ENCODE data around the gene NCLN.
"Not testable (repeated sequence)": the region's sequence is repeated elsewhere in the genome, so short reads cannot be mapped to it uniquely, and the experiment has no call there.

The NCLN gene

GRCh38 chr19:3216874-3217273, 31.1 kb downstream of the NCLN start:
- Histone ChIP-seq H3K36me3 (ENCODE audit: control insufficient read depth in 4 of 4, insufficient read depth in 4 of 4, low read length in 3 of 4) (no peaks in the 10 kb centered on the region), H3K27me3 (replicated peaks in 2 of 5; ENCODE audit: control insufficient read depth in 4 of 5, insufficient read depth in 5 of 5, low read length in 4 of 5) (no peaks in the 10 kb centered on the region), H3K9me3 (ENCODE audit: control extremely low read depth in 1 of 5, control insufficient read depth in 4 of 5, insufficient read depth in 2 of 5, low read depth in 1 of 5, low read length in 4 of 5) (no peaks in the 10 kb centered on the region), H3K4me3 (ENCODE audit: control insufficient read depth in 1 of 7, extremely low read depth in 1 of 7, insufficient read depth in 4 of 7, low read depth in 2 of 7, low read length in 6 of 7) (no peak overlapping the region), H3K4me1 (ENCODE audit: control extremely low read depth in 1 of 4, control insufficient read depth in 4 of 4, insufficient read depth in 4 of 4, low read length in 3 of 4) (no peaks in the 10 kb centered on the region), H3K27ac (ENCODE audit: insufficient read depth in 1 of 2, low read depth in 1 of 2, low read length in 2 of 2, poor library complexity in 1 of 2, severe bottlenecking in 2 of 2) (no peak overlapping the region)
- ChIA-PET CTCF (no interaction called here), POLR2A (no interaction called here)
- no peak for DNase-seq
- WGBS (ENCODE audit: insufficient coverage) = 70% methylated on average over 1 of the region's 5 CpGs

- DNase-seq = no peak
Observed at GRCh38 chr19:3220576-3220975, 34.8 kb downstream of the NCLN start.

GRCh38 chr19:3221576-3221975, 35.8 kb downstream of the NCLN start:
- DNase-seq; H3K36me3 ChIP-seq (ENCODE audit: control insufficient read depth in 4 of 4, insufficient read depth in 4 of 4, low read length in 3 of 4); H3K9me3 ChIP-seq (ENCODE audit: control extremely low read depth in 1 of 5, control insufficient read depth in 4 of 5, insufficient read depth in 2 of 5, low read depth in 1 of 5, low read length in 4 of 5); POLR2A ChIA-PET; H3K27ac ChIP-seq (ENCODE audit: insufficient read depth in 1 of 2, low read depth in 1 of 2, low read length in 2 of 2, poor library complexity in 1 of 2, severe bottlenecking in 2 of 2); H3K4me1 ChIP-seq (ENCODE audit: control extremely low read depth in 1 of 4, control insufficient read depth in 4 of 4, insufficient read depth in 4 of 4, low read length in 3 of 4); H3K4me3 ChIP-seq (ENCODE audit: control insufficient read depth in 1 of 7, extremely low read depth in 1 of 7, insufficient read depth in 4 of 7, low read depth in 2 of 7, low read length in 6 of 7): not testable (repeated sequence)
- WGBS (ENCODE audit: insufficient coverage) = 100% methylated on average over 2 of the region's 5 CpGs
- H3K27me3 ChIP-seq (replicated peaks in 2 of 5; ENCODE audit: control insufficient read depth in 4 of 5, insufficient read depth in 5 of 5, low read length in 4 of 5) = peaks cover 0 to 30% (median 6%) of the 10 kb centered on the region in 5 experiments
- CTCF ChIA-PET = interaction anchor here (2.0 kb wide), 1 partner anchor 13 kb away, joined by 4 read pairs; no protein-coding TSS in a partner anchor

More at GRCh38 chr19:3220576-3220975, 34.8 kb downstream of the NCLN start:
- no peak overlapping the region for H3K27ac ChIP-seq (ENCODE audit: insufficient read depth in 1 of 2, low read depth in 1 of 2, low read length in 2 of 2, poor library complexity in 1 of 2, severe bottlenecking in 2 of 2)
- H3K4me1 ChIP-seq (ENCODE audit: control extremely low read depth in 1 of 4, control insufficient read depth in 4 of 4, insufficient read depth in 4 of 4, low read length in 3 of 4) = peaks cover 0 to 4% (median 0%) of the 10 kb centered on the region in 4 experiments
- H3K9me3 ChIP-seq (ENCODE audit: control extremely low read depth in 1 of 5, control insufficient read depth in 4 of 5, insufficient read depth in 2 of 5, low read depth in 1 of 5, low read length in 4 of 5) = no peaks in the 10 kb centered on the region
- no peak overlapping the region for H3K4me3 ChIP-seq (ENCODE audit: control insufficient read depth in 1 of 7, extremely low read depth in 1 of 7, insufficient read depth in 4 of 7, low read depth in 2 of 7, low read length in 6 of 7)
- peaks cover 0 to 20% (median 6%) of the 10 kb centered on the region in 5 experiments for H3K27me3 ChIP-seq (replicated peaks in 2 of 5; ENCODE audit: control insufficient read depth in 4 of 5, insufficient read depth in 5 of 5, low read length in 4 of 5)
- POLR2A ChIA-PET = no interaction called here
- H3K36me3 ChIP-seq (ENCODE audit: control insufficient read depth in 4 of 4, insufficient read depth in 4 of 4, low read length in 3 of 4) = no peaks in the 10 kb centered on the region
- CTCF ChIA-PET = interaction anchor here (0.8 to 2.0 kb wide), 2 partner anchors 12 to 17 kb away, joined by 3 to 4 read pairs; no protein-coding TSS in a partner anchor
- 93% methylated on average over 12 of the region's 12 CpGs for WGBS (ENCODE audit: insufficient coverage)

- H3K4me1 ChIP-seq (ENCODE audit: control extremely low read depth in 1 of 4, control insufficient read depth in 4 of 4, insufficient read depth in 4 of 4, low read length in 3 of 4) = peaks cover 0 to 4% (median 0%) of the 10 kb centered on the region in 4 experiments
- CTCF ChIA-PET = interaction anchor here (0.8 kb wide), 1 partner anchor 24 kb away, joined by 3 read pairs; no protein-coding TSS in a partner anchor
Observed at GRCh38 chr19:3222709-3223108, 37.0 kb downstream of the NCLN start.

GRCh38 chr19:3224346-3225168, 38.8 kb downstream of the NCLN start, which contains the start of gene CELF5:
Gene CELF5, plus strand, starts transcription at chr19:3224661. Its CDS starts 79 bp downstream, at chr19:3224740.
- no peaks in the 10 kb centered on the region for H3K9me3 ChIP-seq (ENCODE audit: control extremely low read depth in 1 of 5, control insufficient read depth in 4 of 5, insufficient read depth in 2 of 5, low read depth in 1 of 5, low read length in 4 of 5)
- POLR2A ChIA-PET = no interaction called here
- H3K27me3 ChIP-seq (replicated peaks in 2 of 5; ENCODE audit: control insufficient read depth in 4 of 5, insufficient read depth in 5 of 5, low read length in 4 of 5) = peaks cover 0 to 58% (median 16%) of the 10 kb centered on the region in 5 experiments
- DNase-seq = peak; percentile 38 to 62 (median 51)
- no peak within 1 kb of the TSS for H3K27ac ChIP-seq (ENCODE audit: insufficient read depth in 1 of 2, low read depth in 1 of 2, low read length in 2 of 2, poor library complexity in 1 of 2, severe bottlenecking in 2 of 2)
- CTCF ChIA-PET = no interaction called here
- 2% methylated on average over 50 of the region's 94 CpGs for WGBS (ENCODE audit: insufficient coverage)
- peaks cover 0 to 8% (median 1%) of the 10 kb centered on the region in 4 experiments for H3K4me1 ChIP-seq (ENCODE audit: control extremely low read depth in 1 of 4, control insufficient read depth in 4 of 4, insufficient read depth in 4 of 4, low read length in 3 of 4)
- H3K36me3 ChIP-seq (ENCODE audit: control insufficient read depth in 4 of 4, insufficient read depth in 4 of 4, low read length in 3 of 4) = no peaks in the 10 kb centered on the region
- H3K4me3 ChIP-seq (ENCODE audit: control insufficient read depth in 1 of 7, extremely low read depth in 1 of 7, insufficient read depth in 4 of 7, low read depth in 2 of 7, low read length in 6 of 7) = peak within 1 kb of the TSS in 5 of 7 experiments; percentile 10 to 68 (median 13)

More at GRCh38 chr19:3222709-3223108, 37.0 kb downstream of the NCLN start:
- no peaks in the 10 kb centered on the region for H3K9me3 ChIP-seq (ENCODE audit: control extremely low read depth in 1 of 5, control insufficient read depth in 4 of 5, insufficient read depth in 2 of 5, low read depth in 1 of 5, low read length in 4 of 5)
- H3K4me3 ChIP-seq (ENCODE audit: control insufficient read depth in 1 of 7, extremely low read depth in 1 of 7, insufficient read depth in 4 of 7, low read depth in 2 of 7, low read length in 6 of 7) = no peak overlapping the region
- H3K36me3 ChIP-seq (ENCODE audit: control insufficient read depth in 4 of 4, insufficient read depth in 4 of 4, low read length in 3 of 4) = no peaks in the 10 kb centered on the region
- no peak overlapping the region for H3K27ac ChIP-seq (ENCODE audit: insufficient read depth in 1 of 2, low read depth in 1 of 2, low read length in 2 of 2, poor library complexity in 1 of 2, severe bottlenecking in 2 of 2)
- DNase-seq = no peak
- peaks cover 0 to 41% (median 8%) of the 10 kb centered on the region in 5 experiments for H3K27me3 ChIP-seq (replicated peaks in 2 of 5; ENCODE audit: control insufficient read depth in 4 of 5, insufficient read depth in 5 of 5, low read length in 4 of 5)
- 93% methylated on average over 4 of the region's 5 CpGs for WGBS (ENCODE audit: insufficient coverage)
- POLR2A ChIA-PET = no interaction called here

GRCh38 chr19:3225169-3225485, 39.4 kb downstream of the NCLN start:
- ChIA-PET POLR2A (no interaction called here), CTCF (no interaction called here)
- 5% methylated on average over 4 of the region's 9 CpGs for WGBS (ENCODE audit: insufficient coverage)

GRCh38 chr19:3225677-3226093, 40.0 kb downstream of the NCLN start:
- Histone ChIP-seq H3K9me3 (ENCODE audit: control extremely low read depth in 1 of 5, control insufficient read depth in 4 of 5, insufficient read depth in 2 of 5, low read depth in 1 of 5, low read length in 4 of 5) (no peaks in the 10 kb centered on the region), H3K27ac (ENCODE audit: insufficient read depth in 1 of 2, low read depth in 1 of 2, low read length in 2 of 2, poor library complexity in 1 of 2, severe bottlenecking in 2 of 2) (no peak overlapping the region), H3K4me3 (ENCODE audit: control insufficient read depth in 1 of 7, extremely low read depth in 1 of 7, insufficient read depth in 4 of 7, low read depth in 2 of 7, low read length in 6 of 7) (no peak overlapping the region), H3K4me1 (ENCODE audit: control extremely low read depth in 1 of 4, control insufficient read depth in 4 of 4, insufficient read depth in 4 of 4, low read length in 3 of 4) (peaks cover 0 to 8% (median 1%) of the 10 kb centered on the region in 4 experiments), H3K36me3 (ENCODE audit: control insufficient read depth in 4 of 4, insufficient read depth in 4 of 4, low read length in 3 of 4) (no peaks in the 10 kb centered on the region), H3K27me3 (replicated peaks in 2 of 5; ENCODE audit: control insufficient read depth in 4 of 5, insufficient read depth in 5 of 5, low read length in 4 of 5) (peaks cover 0 to 68% (median 25%) of the 10 kb centered on the region in 5 experiments)
- DNase-seq = no peak
- ChIA-PET CTCF (no interaction called here), POLR2A (no interaction called here)
- WGBS (ENCODE audit: insufficient coverage) = 55% methylated on average over 8 of the region's 16 CpGs

More at GRCh38 chr19:3225169-3225485, 39.4 kb downstream of the NCLN start:
- Histone ChIP-seq H3K9me3 (ENCODE audit: control extremely low read depth in 1 of 5, control insufficient read depth in 4 of 5, insufficient read depth in 2 of 5, low read depth in 1 of 5, low read length in 4 of 5) (no peaks in the 10 kb centered on the region), H3K4me3 (ENCODE audit: control insufficient read depth in 1 of 7, extremely low read depth in 1 of 7, insufficient read depth in 4 of 7, low read depth in 2 of 7, low read length in 6 of 7) (no peak overlapping the region), H3K27me3 (replicated peaks in 2 of 5; ENCODE audit: control insufficient read depth in 4 of 5, insufficient read depth in 5 of 5, low read length in 4 of 5) (peaks cover 0 to 64% (median 20%) of the 10 kb centered on the region in 5 experiments), H3K27ac (ENCODE audit: insufficient read depth in 1 of 2, low read depth in 1 of 2, low read length in 2 of 2, poor library complexity in 1 of 2, severe bottlenecking in 2 of 2) (no peak overlapping the region), H3K4me1 (ENCODE audit: control extremely low read depth in 1 of 4, control insufficient read depth in 4 of 4, insufficient read depth in 4 of 4, low read length in 3 of 4) (peaks cover 0 to 8% (median 1%) of the 10 kb centered on the region in 4 experiments), H3K36me3 (ENCODE audit: control insufficient read depth in 4 of 4, insufficient read depth in 4 of 4, low read length in 3 of 4) (no peaks in the 10 kb centered on the region)
- no peak for DNase-seq

Measured in common myeloid progenitor, CD34-positive (primary cell).